PC-3 (cell line): ENCODE measurements around the gene SDC1.

Source experiments
- CTCF ChIP-seq: fragments of 300-600 bp; sonication (generic); conservative IDR thresholded peaks from 2 replicates; pipeline ENCODE4 v1.5.1; 2017; ENCODE audit warnings: antibody characterized with exemption, low read depth, mild to moderate bottlenecking, low read length
- EZH2 ChIP-seq: fragments of 300-600 bp; sonication (generic); IDR thresholded peaks from one replicate; pipeline ENCODE4 v1.6.1; 2017; ENCODE audit warnings: antibody characterized with exemption, mild to moderate bottlenecking, low read length; ENCODE audit not compliant: unreplicated experiment
- EZH2phosphoT487 ChIP-seq: fragments of 300-600 bp; sonication (generic); IDR thresholded peaks from 2 replicates; pipeline ENCODE4 v1.6.1; 2018; ENCODE audit warnings: mild to moderate bottlenecking, antibody characterized with exemption, low read length, borderline replicate concordance

GRCh38 chr2:20159411-20160070, 65.4 kb downstream of the SDC1 start:
- TF ChIP-seq CTCF (no peak), EZH2 (no peak), EZH2phosphoT487 (no peak)
